T-cell (primary cell): ENCODE measurements around the gene TENM3. TPM values are rescaled to one million over a fixed set of nuclear protein-coding genes. Genes with fewer than 3 reads are reported as not detected.

Source experiments
- ATAC-seq, 4 experiments: fragments of 200-7000 bp in 3 of 4; fragments of 150-1000 bp in 1 of 4; cut with Tn5 transposase; replicated peaks in 1 of 4; 1 replicate in 3 of 4; 2 replicates in 1 of 4; pipeline ENCODE4 v1.10.0; 2021; ENCODE audit warnings: moderate library complexity in 3 of 4, mild to moderate bottlenecking in 2 of 4, moderate number of reproducible peaks in 1 of 4
- CTCF ChIA-PET, 2 donors: fragments of 300-600 bp; sonication (Branson Sonifier 250); formaldehyde crosslinking; loops; one replicate each; lab custom pipeline; 2022; ENCODE audit warnings: antibody characterized with exemption in 2 of 2; lab: Charles Lee
- POLR2A ChIA-PET, 2 donors: fragments of 300-600 bp; sonication (Branson Sonifier 250); formaldehyde crosslinking; loops; one replicate each; lab custom pipeline; 2022; ENCODE audit warnings: antibody characterized with exemption in 2 of 2; lab: Charles Lee
- DNase-seq, 35 experiments: peaks; one replicate each; pipeline versions ENCODE4 v3.0.0 to v3.0.0-alpha.2; 2013 to 2023
- H3K27ac ChIP-seq: one replicate; pipeline ENCODE4 v1.5.1; 2013; ENCODE audit warnings: low read length
- H3K27me3 ChIP-seq, 2 experiments: replicated peaks in 1 of 2; 1 replicate in 1 of 2; 2 replicates in 1 of 2; pipeline versions ENCODE4 v1.6.1 to v1.7.0; 2013; ENCODE audit warnings: low read length in 1 of 2, mixed read lengths in 1 of 2; ENCODE audit not compliant: control insufficient read depth in 2 of 2, insufficient read depth in 2 of 2; ENCODE audit errors: extremely low read depth in 1 of 2
- H3K36me3 ChIP-seq, 2 donors: 1 replicate in 1 of 2; 2 replicates in 1 of 2; pipeline versions ENCODE4 v1.6.1 to v1.7.0; 2013; ENCODE audit warnings: low read length in 1 of 2; ENCODE audit not compliant: control insufficient read depth in 2 of 2, insufficient read depth in 1 of 2; ENCODE audit errors: extremely low read depth in 1 of 2
- H3K4me1 ChIP-seq, 2 experiments: 1 replicate in 1 of 2; 2 replicates in 1 of 2; pipeline versions ENCODE4 v1.6.1 to v1.7.0; 2013; ENCODE audit warnings: low read length in 2 of 2, mixed read lengths in 1 of 2; ENCODE audit not compliant: insufficient read depth in 2 of 2, control insufficient read depth in 1 of 2; ENCODE audit errors: extremely low read depth in 1 of 2
- H3K4me3 ChIP-seq, 2 donors: 1 replicate in 1 of 2; 2 replicates in 1 of 2; pipeline versions ENCODE4 v1.5.1 to v1.7.0; 2013; ENCODE audit warnings: mild to moderate bottlenecking in 2 of 2, low read length in 1 of 2, moderate library complexity in 1 of 2; ENCODE audit not compliant: control insufficient read depth in 1 of 2; ENCODE audit errors: extremely low read depth in 1 of 2
- H3K9me3 ChIP-seq: 2 replicates; pipeline ENCODE4 v1.7.0; 2013
- H3K27ac Mint-ChIP-seq, 2 donors: one replicate each; pipeline ENCODE4 v1.8.0; 2020 to 2021; ENCODE audit warnings: mild to moderate bottlenecking in 2 of 2, mixed read lengths in 2 of 2
- H3K27me3 Mint-ChIP-seq, 2 donors: one replicate each; pipeline ENCODE4 v1.8.0; 2021 to 2022; ENCODE audit warnings: mixed read lengths in 2 of 2
- H3K36me3 Mint-ChIP-seq: one replicate; pipeline ENCODE4 v1.8.0; 2021; ENCODE audit warnings: mixed read lengths
- H3K4me1 Mint-ChIP-seq, 3 donors: one replicate each; pipeline ENCODE4 v1.8.0; 2020 to 2022; ENCODE audit warnings: mixed read lengths in 3 of 3, mild to moderate bottlenecking in 1 of 3
- H3K4me3 Mint-ChIP-seq, 3 donors: one replicate each; pipeline ENCODE4 v1.8.0; 2020 to 2022; ENCODE audit warnings: mild to moderate bottlenecking in 3 of 3, mixed read lengths in 3 of 3, moderate library complexity in 3 of 3
- H3K9me3 Mint-ChIP-seq, 3 donors: one replicate each; pipeline ENCODE4 v1.8.0; 2020 to 2022; ENCODE audit warnings: mixed read lengths in 3 of 3
- WGBS: methylation state at CpG from one replicate; pipeline ENCODE4 v1.1.5; 2013; ENCODE audit warnings: missing lambda C conversion rate; ENCODE audit not compliant: insufficient coverage; 5-methylcytosine and 5-hydroxymethylcytosine counted together
- total RNA-seq, 35 experiments: library from RNA in 6 of 35; stranded (reverse) in 6 of 35; fragments of 120-200 nt in 1 of 35; gene quantifications; one replicate each; pipeline versions ENCODE4 v1.2.1 to v1.2.4 and lab custom pipeline; 2013 to 2026

Gene TENM3
- total RNA-seq, 5 donors from 2014 or later (not counting 1 experiment from before 2014, with no cell fraction given) = 0.03 to 0.44 (median 0.16) TPM; not detected in 2

DNA sequence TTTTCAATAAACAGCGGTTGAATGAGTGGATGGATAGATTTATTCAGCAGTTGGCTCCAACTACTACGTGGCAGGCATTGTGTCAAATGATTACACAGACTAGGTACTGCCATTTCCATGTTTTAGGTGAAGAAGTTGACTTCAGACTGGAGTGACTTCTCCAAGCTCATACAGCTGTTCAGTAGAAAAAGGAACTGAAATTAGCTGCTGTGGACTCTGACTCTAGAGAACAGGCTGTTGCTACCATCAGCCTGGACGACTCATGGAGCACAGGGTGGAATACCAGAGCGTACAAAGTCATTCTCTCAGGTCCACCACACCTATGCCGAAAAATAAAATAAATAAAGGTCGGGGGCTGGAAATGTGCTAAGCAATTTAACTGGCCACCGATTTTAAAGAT, 45.3 kb downstream of the TENM3 start:
- ChIA-PET POLR2A (no interaction called here), CTCF (no interaction called here)
- no peaks in the 10 kb centered on the region for H3K27me3 ChIP-seq
- peaks cover 0 to 14% (median 0%) of the 10 kb centered on the region in 3 donors for H3K9me3 Mint-ChIP-seq
- H3K36me3 ChIP-seq = no peaks in the 10 kb centered on the region
- WGBS = 80% methylated on average over 2 of the region's 7 CpGs
- DNase-seq (no peak), ATAC-seq (no peak)
- H3K4me3 ChIP-seq = no peak overlapping the region
- H3K27ac Mint-ChIP-seq = no peak overlapping the region
- no peaks in the 10 kb centered on the region for H3K36me3 Mint-ChIP-seq
- H3K9me3 ChIP-seq = no peaks in the 10 kb centered on the region
- H3K4me3 Mint-ChIP-seq = no peak overlapping the region
- no peaks in the 10 kb centered on the region for H3K27me3 Mint-ChIP-seq
- no peaks in the 10 kb centered on the region for H3K4me1 Mint-ChIP-seq
- no peak overlapping the region for H3K27ac ChIP-seq
- H3K4me1 ChIP-seq = no peaks in the 10 kb centered on the region

- no peak for ATAC-seq
These were observed 46.6 kb downstream of the TENM3 start for GRCh38 chr4:182289809-182290208.

GRCh38 chr4:182291175-182291574, 48.0 kb downstream of the TENM3 start:
- no peaks in the 10 kb centered on the region for H3K4me1 Mint-ChIP-seq
- peaks cover 0 to 7% (median 0%) of the 10 kb centered on the region in 3 donors for H3K9me3 Mint-ChIP-seq
- H3K27ac Mint-ChIP-seq = no peak overlapping the region
- no peak for DNase-seq
- Histone ChIP-seq H3K36me3 (no peaks in the 10 kb centered on the region), H3K4me1 (no peaks in the 10 kb centered on the region), H3K27ac (no peak overlapping the region), H3K4me3 (no peak overlapping the region), H3K9me3 (no peaks in the 10 kb centered on the region), H3K27me3 (no peaks in the 10 kb centered on the region)
- no peaks in the 10 kb centered on the region for H3K36me3 Mint-ChIP-seq
- WGBS = 83% methylated on average over 8 of the region's 8 CpGs
- CTCF ChIA-PET = no interaction called here
- no peak for ATAC-seq
- H3K27me3 Mint-ChIP-seq = no peaks in the 10 kb centered on the region
- H3K4me3 Mint-ChIP-seq = no peak overlapping the region
- POLR2A ChIA-PET = no interaction called here

More at GRCh38 chr4:182289809-182290208, 46.6 kb downstream of the TENM3 start:
- H3K27ac ChIP-seq = no peak overlapping the region
- no peaks in the 10 kb centered on the region for H3K4me1 ChIP-seq
- ChIA-PET CTCF (no interaction called here), POLR2A (no interaction called here)
- 88% methylated on average over 11 of the region's 13 CpGs for WGBS
- no peak for DNase-seq
- H3K4me3 ChIP-seq = no peak overlapping the region
- H3K27me3 ChIP-seq = no peaks in the 10 kb centered on the region
- Mint-ChIP-seq H3K4me1 (no peaks in the 10 kb centered on the region), H3K4me3 (no peak overlapping the region), H3K36me3 (no peaks in the 10 kb centered on the region), H3K9me3 (peaks cover 0 to 13% (median 0%) of the 10 kb centered on the region in 3 donors), H3K27ac (no peak overlapping the region), H3K27me3 (no peaks in the 10 kb centered on the region)
- no peaks in the 10 kb centered on the region for H3K9me3 ChIP-seq
- no peaks in the 10 kb centered on the region for H3K36me3 ChIP-seq

GRCh38 chr4:182291597-182292270, 48.5 kb downstream of the TENM3 start:
- ChIA-PET CTCF (no interaction called here), POLR2A (no interaction called here)
- no peaks in the 10 kb centered on the region for H3K36me3 ChIP-seq
- H3K27me3 ChIP-seq = no peaks in the 10 kb centered on the region
- H3K36me3 Mint-ChIP-seq = no peaks in the 10 kb centered on the region
- WGBS = 75% methylated on average over 4 of the region's 11 CpGs
- H3K27me3 Mint-ChIP-seq = no peaks in the 10 kb centered on the region
- no peaks in the 10 kb centered on the region for H3K9me3 ChIP-seq
- no peaks in the 10 kb centered on the region for H3K4me1 ChIP-seq
- H3K4me3 Mint-ChIP-seq = no peak overlapping the region
- no peak overlapping the region for H3K27ac ChIP-seq
- DNase-seq = no peak
- peaks cover 0 to 3% (median 0%) of the 10 kb centered on the region in 3 donors for H3K9me3 Mint-ChIP-seq
- no peaks in the 10 kb centered on the region for H3K4me1 Mint-ChIP-seq
- no peak for ATAC-seq
- no peak overlapping the region for H3K27ac Mint-ChIP-seq
- H3K4me3 ChIP-seq = no peak overlapping the region

- Histone ChIP-seq H3K27me3 (no peaks in the 10 kb centered on the region), H3K27ac (no peak overlapping the region), H3K36me3 (no peaks in the 10 kb centered on the region), H3K4me3 (no peak overlapping the region), H3K9me3 (no peaks in the 10 kb centered on the region), H3K4me1 (no peaks in the 10 kb centered on the region)
- Mint-ChIP-seq H3K27ac (no peak overlapping the region), H3K4me1 (no peaks in the 10 kb centered on the region), H3K36me3 (no peaks in the 10 kb centered on the region), H3K4me3 (no peak overlapping the region), H3K9me3 (peaks cover 0 to 3% (median 0%) of the 10 kb centered on the region in 3 donors), H3K27me3 (no peaks in the 10 kb centered on the region)
- POLR2A ChIA-PET = no interaction called here
- CTCF ChIA-PET = no interaction called here
- DNase-seq (no peak), ATAC-seq (peak in 1 of 4 experiments; percentile 24)
- WGBS = 93% methylated on average over 3 of the region's 4 CpGs
These were observed 49.4 kb downstream of the TENM3 start for GRCh38 chr4:182292612-182293011.

- no peaks in the 10 kb centered on the region for H3K9me3 ChIP-seq
- 80% methylated on average over 1 of the region's 14 CpGs for WGBS
- no peak for DNase-seq
- ATAC-seq = no peak
- ChIA-PET POLR2A (no interaction called here), CTCF (no interaction called here)
- no peaks in the 10 kb centered on the region for H3K27me3 ChIP-seq
- Mint-ChIP-seq H3K4me3 (no peak overlapping the region), H3K27ac (no peak overlapping the region), H3K36me3 (no peaks in the 10 kb centered on the region), H3K27me3 (peaks cover 0 to 3% of the 10 kb centered on the region in 2 donors), H3K4me1 (no peaks in the 10 kb centered on the region), H3K9me3 (peaks cover 0 to 3% (median 0%) of the 10 kb centered on the region in 3 donors)
- H3K4me1 ChIP-seq = no peaks in the 10 kb centered on the region
- no peak overlapping the region for H3K4me3 ChIP-seq
- H3K36me3 ChIP-seq = no peaks in the 10 kb centered on the region
- no peak overlapping the region for H3K27ac ChIP-seq
These were observed 50.6 kb downstream of the TENM3 start for GRCh38 chr4:182293691-182294255.
